K562 (cell line): Measurements from ENCODE around the gene MFAP2. TPM values are rescaled to one million over a fixed set of nuclear protein-coding genes. Genes with fewer than 3 reads are reported as not detected.

ENCODE experiments used
- ATAC-seq: fragments of 200-7000 bp; cut with Tn5 transposase; 3 replicates; pipeline ENCODE4 v1.9.1; 2020; ENCODE audit warnings: moderate library complexity
- BruUV-seq: library from RNA; stranded (reverse); fragments of 400-500 nt; replicated peaks from 2 replicates; lab custom pipeline; 2021; lab: Mats Ljungman, UMichigan
- CTCF ChIA-PET: fragments of 300-600 bp; formaldehyde crosslinking; extraction: SDS; loops from one replicate; lab custom pipeline; 2021; ENCODE audit warnings: low intra/inter-chr PET ratio; lab: Yijun Ruan, JAX
- POLR2A ChIA-PET: fragments of 300-600, 350-650 bp; sonication (Branson Sonifier 250); formaldehyde crosslinking; extraction: SDS; loops from one replicate; lab custom pipeline; 2021; ENCODE audit warnings: antibody characterized with exemption, inconsistent platforms; lab: Yijun Ruan, JAX
- DNase-seq, 4 experiments: peaks; one replicate each; pipeline versions ENCODE4 v3.0.0 to v3.0.0-alpha.2; 2011 to 2018; ENCODE audit warnings: low spot score in 3 of 4, mixed read lengths in 3 of 4; ENCODE audit errors: extremely low read depth in 1 of 4
- FAIRE-seq: peaks from 2 replicates; lab custom pipeline; 2011; peaks lifted over from hg19 to GRCh38; lab: Jason Lieb, UNC
- H2AFZ ChIP-seq: 2 replicates; pipeline ENCODE4 v1.6.0; 2011; ENCODE audit warnings: low read depth, low read length, control low read depth, inconsistent platforms
- H3K27ac ChIP-seq: fragments of 200-600 bp; 3 replicates; pipeline ENCODE4 v1.8.0; 2011; ENCODE audit warnings: low read depth, mild to moderate bottlenecking, control low read depth, inconsistent platforms, low read length, moderate library complexity, mixed read lengths; ENCODE audit errors: extremely low read depth
- H3K27me3 ChIP-seq, 2 experiments: fragments of 300-600 bp in 1 of 2; 2 replicates in 1 of 2; 3 replicates in 1 of 2; pipeline versions ENCODE4 v1.6.0 to v1.8.0; 2011; ENCODE audit warnings: inconsistent platforms in 2 of 2, low read length in 2 of 2, mild to moderate bottlenecking in 1 of 2, mixed read lengths in 1 of 2, moderate library complexity in 1 of 2; ENCODE audit not compliant: control insufficient read depth in 2 of 2, insufficient read depth in 2 of 2
- H3K36me3 ChIP-seq: fragments of 300-600 bp; 3 replicates; pipeline ENCODE4 v1.8.0; 2011; ENCODE audit warnings: mild to moderate bottlenecking, low read length, inconsistent platforms; ENCODE audit not compliant: control insufficient read depth, insufficient read depth
- H3K4me1 ChIP-seq, 2 experiments: fragments of 200-600 bp in 1 of 2; replicated peaks in 1 of 2; 2 replicates in 1 of 2; 3 replicates in 1 of 2; pipeline versions ENCODE4 v1.5.1 to v1.8.0; 2011; ENCODE audit warnings: inconsistent platforms in 2 of 2, low read length in 2 of 2, mild to moderate bottlenecking in 1 of 2, mixed read lengths in 1 of 2, moderate library complexity in 1 of 2; ENCODE audit not compliant: control insufficient read depth in 2 of 2, insufficient read depth in 2 of 2
- H3K4me2 ChIP-seq: 2 replicates; pipeline ENCODE4 v1.6.1; 2011; ENCODE audit warnings: low read length, control low read depth, inconsistent platforms, mixed read lengths; ENCODE audit not compliant: insufficient read depth
- H3K4me3 ChIP-seq: fragments of 200-600 bp; sonication (generic), shearing (Covaris generic); 2 replicates; pipeline ENCODE4 v1.5.1; 2016; ENCODE audit warnings: control low read depth, inconsistent platforms
- H3K79me2 ChIP-seq: fragments of 200-600 bp; 3 replicates; pipeline ENCODE4 v1.8.0; 2011; ENCODE audit warnings: low read length, inconsistent platforms; ENCODE audit not compliant: control insufficient read depth, insufficient read depth
- H3K9ac ChIP-seq, 2 experiments: 2 replicates each; pipeline versions ENCODE4 v1.6.0 to v1.6.1; 2011; ENCODE audit warnings: low read depth in 2 of 2, low read length in 2 of 2, control low read depth in 1 of 2, inconsistent platforms in 1 of 2, mild to moderate bottlenecking in 1 of 2, mixed read lengths in 1 of 2; ENCODE audit not compliant: insufficient read depth in 1 of 2
- H3K9me1 ChIP-seq: one replicate; pipeline ENCODE4 v1.6.0; 2011; ENCODE audit warnings: inconsistent platforms, mild to moderate bottlenecking, low read length, moderate library complexity; ENCODE audit not compliant: control insufficient read depth, insufficient read depth
- H3K9me3 ChIP-seq: replicated peaks from 2 replicates; pipeline ENCODE4 v1.5.1; 2011; ENCODE audit warnings: low read depth, low read length, inconsistent platforms; ENCODE audit not compliant: control insufficient read depth, insufficient read depth
- H4K20me1 ChIP-seq: replicated peaks from 2 replicates; pipeline ENCODE4 v1.6.1; 2011; ENCODE audit warnings: low read length, inconsistent platforms, mixed read lengths; ENCODE audit not compliant: control insufficient read depth, insufficient read depth
- ETV5 ChIP-seq: sonication (generic); formaldehyde crosslinking; IDR thresholded peaks from 2 replicates; pipeline ENCODE4 v1.4.0; 2020; ENCODE audit warnings: low read depth, mild to moderate bottlenecking, missing genetic modification reagents
- KDM4B ChIP-seq, 2 experiments: fragments of 450-650 bp in 1 of 2; sonication (generic) in 1 of 2; IDR thresholded peaks; 2 replicates each; pipeline ENCODE4 v1.6.1; 2016 to 2017; ENCODE audit warnings: borderline replicate concordance in 2 of 2, antibody characterized with exemption in 1 of 2, low read depth in 1 of 2, mild to moderate bottlenecking in 1 of 2
- NCOA1 ChIP-seq: fragments of 450-650 bp; IDR thresholded peaks from 2 replicates; pipeline ENCODE4 v1.6.1; 2016; ENCODE audit warnings: low read depth
- NFIC ChIP-seq: fragments of 450-650 bp; IDR thresholded peaks from 2 replicates; pipeline ENCODE4 v1.6.1; 2017; ENCODE audit warnings: mild to moderate bottlenecking, inconsistent platforms
- SMAD4 ChIP-seq: fragments of 250-450 bp; sonication (Bioruptor Pico); conservative IDR thresholded peaks from 2 replicates; pipeline ENCODE4 v1.8.0; 2021; ENCODE audit warnings: inconsistent platforms, mild to moderate bottlenecking, moderate library complexity
- TAF15 ChIP-seq: fragments of 200-400 bp; formaldehyde crosslinking; IDR thresholded peaks from 2 replicates; pipeline ENCODE4 v1.6.1; 2017; ENCODE audit warnings: mild to moderate bottlenecking, low read depth, low read length, moderate library complexity
- WGBS: fragments of 100-300 bp; shearing (Covaris generic); methylation state at CpG from one replicate; pipeline ENCODE4 v1.1.6; 2016; ENCODE audit warnings: low coverage, mixed read lengths; ENCODE audit not compliant: insufficient coverage; ENCODE audit errors: missing lambda C conversion rate; 5-methylcytosine and 5-hydroxymethylcytosine counted together
- in situ Hi-C: fragments of 300-500 bp; cut with MboI; formaldehyde crosslinking; loops from 4 replicates; pipeline ENCODE4 v1.15.0; 2018; ENCODE audit warnings: inconsistent platforms, mixed read lengths
- intact Hi-C: fragments of 100-400 bp; cut with micrococcal nuclease; formaldehyde crosslinking; loops from 2 replicates; pipeline ENCODE4 v1.14.2; 2022
- polyA plus RNA-seq, 8 experiments: library from polyadenylated mRNA; depleted of rRNA in 4 of 8; stranded (reverse) in 5 of 8; unstranded in 3 of 8; fragments of >200 nt; fragmentation: Nextera tagmentation in 2 of 8; fragmentation: Illumina TruSeq in 1 of 8; extraction: Ambion mirVana in 2 of 8; extraction: Trizol in 1 of 8; gene quantifications; 2 replicates each; pipeline versions ENCODE4 v1.2.1 to v1.2.3, GENCODE V29; 2011 to 2014; ENCODE audit warnings: inconsistent platforms in 1 of 8, missing spikeins in 1 of 8
- total RNA-seq, 7 experiments: library from RNA; depleted of rRNA in 6 of 7; stranded (reverse); fragments of >200 nt in 6 of 7; fragmentation: Illumina TruSeq in 2 of 7; extraction: Trizol in 2 of 7; gene quantifications; 2 replicates each; pipeline versions ENCODE4 v1.2.1 to v1.2.3, GENCODE V29; 2011 to 2021; ENCODE audit warnings: low replicate concordance in 1 of 7
- TF ChIP-seq, protein P1 (sequence below): fragments of 200-800 bp; sonication (Bioruptor generic); IDR thresholded peaks from 2 replicates; pipeline ENCODE4 v1.6.1; 2017; ENCODE audit warnings: missing genetic modification characterization, missing compliant biosample characterization

MFAP2 gene
- total and polyA plus RNA-seq, 9 of the 15 experiments (the other 6 are each of a cell fraction or from before 2014, with no cell fraction given) = not detected

DNA sequence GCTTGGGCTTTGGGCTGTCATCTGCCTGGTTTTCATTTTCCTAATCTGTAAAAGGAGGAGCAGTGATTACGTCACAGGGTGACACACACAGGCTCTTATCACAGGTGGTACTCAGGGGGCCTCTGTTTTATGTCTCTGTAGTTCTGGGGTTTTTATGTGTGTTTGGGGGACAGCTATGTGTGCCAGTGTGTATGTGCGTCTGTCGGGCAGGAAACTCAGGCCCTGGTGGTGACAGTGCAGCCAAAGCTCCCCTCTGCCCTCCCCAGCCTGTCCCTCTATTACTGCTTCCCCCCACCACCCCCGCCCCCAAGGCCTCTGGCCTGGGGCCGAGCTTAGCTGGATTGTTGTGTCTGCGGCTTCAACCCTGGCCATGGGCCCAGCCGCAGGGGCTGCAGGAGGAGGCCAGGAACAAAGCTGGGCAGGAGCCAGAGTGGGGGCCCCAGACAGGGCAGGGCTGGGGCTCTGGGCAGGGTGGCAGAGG lies 13.3 kb downstream of the MFAP2 start:
- no peaks in the 10 kb centered on the region for H3K36me3 ChIP-seq
- intact Hi-C loops (no loop called here), in situ Hi-C loops (no loop called here)
- TF ChIP-seq SMAD4 (peak; percentile 31; the same call in 1 of the 2 replicates), KDM4B (IDR thresholded peaks at IDR 0.05; ENCODE audit: borderline replicate concordance in 2 of 2, low read depth in 1 of 2) (no peak), NFIC (peak; percentile 32; the same call in 1 of the 2 replicates), NCOA1 (no peak), TAF15 (no peak), ETV5 (CRISPR knock-in tag) (no peak)
- TF ChIP-seq, protein P1, sequence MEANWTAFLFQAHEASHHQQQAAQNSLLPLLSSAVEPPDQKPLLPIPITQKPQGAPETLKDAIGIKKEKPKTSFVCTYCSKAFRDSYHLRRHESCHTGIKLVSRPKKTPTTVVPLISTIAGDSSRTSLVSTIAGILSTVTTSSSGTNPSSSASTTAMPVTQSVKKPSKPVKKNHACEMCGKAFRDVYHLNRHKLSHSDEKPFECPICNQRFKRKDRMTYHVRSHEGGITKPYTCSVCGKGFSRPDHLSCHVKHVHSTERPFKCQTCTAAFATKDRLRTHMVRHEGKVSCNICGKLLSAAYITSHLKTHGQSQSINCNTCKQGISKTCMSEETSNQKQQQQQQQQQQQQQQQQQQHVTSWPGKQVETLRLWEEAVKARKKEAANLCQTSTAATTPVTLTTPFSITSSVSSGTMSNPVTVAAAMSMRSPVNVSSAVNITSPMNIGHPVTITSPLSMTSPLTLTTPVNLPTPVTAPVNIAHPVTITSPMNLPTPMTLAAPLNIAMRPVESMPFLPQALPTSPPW (CRISPR knock-in tag) = peak; percentile 61
- no peak overlapping the region for H2AFZ ChIP-seq
- peak overlapping the region in 1 of 2 experiments; percentile 35; a peak in 1 of 4 replicates for H3K9ac ChIP-seq
- no peaks in the 10 kb centered on the region for H3K9me1 ChIP-seq
- ChIA-PET POLR2A (interaction anchor here (0.6 to 3.3 kb wide), 9 partner anchors 10 to 295 kb away, joined by 3 to 10 read pairs (median 3); no protein-coding TSS in a partner anchor), CTCF (interaction anchor here (0.6 kb wide), 1 partner anchor 16 kb away, joined by 3 read pairs; no protein-coding TSS in a partner anchor)
- DNase-seq (no peak), FAIRE-seq (peak; percentile 52), ATAC-seq (no peak)
- no TSS peak for BruUV-seq
- no peak overlapping the region for H3K27ac ChIP-seq
- H3K27me3 ChIP-seq = peaks cover 30 to 67% of the 10 kb centered on the region in 2 experiments; a peak in 4 of 5 replicates
- H3K4me2 ChIP-seq = no peak overlapping the region
- peaks cover 0 to 52% of the 10 kb centered on the region in 2 experiments; a peak in 2 of 5 replicates for H3K4me1 ChIP-seq
- H3K9me3 ChIP-seq = no peaks in the 10 kb centered on the region
- WGBS = 9% methylated on average over 3 of the region's 7 CpGs
- H3K79me2 ChIP-seq = no peaks in the 10 kb centered on the region
- no peak overlapping the region for H3K4me3 ChIP-seq
- peaks cover 11% of the 10 kb centered on the region for H4K20me1 ChIP-seq
